GM10248 (cell line): ENCODE data around the gene IFI6.
A peak's percentile ranks its signal among the peaks of the same experiment; 100 is the strongest.
"Not testable (repeated sequence)": the region's sequence is repeated elsewhere in the genome, so short reads cannot be mapped to it uniquely, and the experiment has no call there.

Experiments used
- CTCF ChIA-PET: fragments of 300-600 bp; sonication (Branson Sonifier 250); formaldehyde crosslinking; extraction: SDS; loops from one replicate; lab custom pipeline; 2021; ENCODE audit warnings: antibody characterized with exemption; lab: Yijun Ruan, JAX
- POLR2A ChIA-PET: fragments of 350-650 bp; sonication (Branson Sonifier 250); formaldehyde crosslinking; extraction: SDS; loops from one replicate; lab custom pipeline; 2020; ENCODE audit warnings: antibody characterized with exemption; lab: Yijun Ruan, JAX
- DNase-seq: peaks from one replicate; pipeline ENCODE4 v3.0.0; 2012; ENCODE audit errors: extremely low spot score
- CTCF ChIP-seq: IDR thresholded peaks from 2 replicates; pipeline ENCODE4 v1.5.1; 2012; ENCODE audit warnings: mild to moderate bottlenecking, low read depth; ENCODE audit errors: extremely low read depth, missing control alignments, control extremely low read depth

IFI6 gene

GRCh38 chr1:27633640-27634176 is 38.3 kb downstream of the IFI6 start:
- POLR2A ChIA-PET = no interaction called here
- TF ChIP-seq CTCF = no peak
- DNase-seq = no peak
- CTCF ChIA-PET = no interaction called here

GRCh38 chr1:27633298-27633610 is 38.7 kb downstream of the IFI6 start:
- DNase-seq = no peak
- ChIA-PET CTCF (interaction anchor here (1.0 to 1.4 kb wide), 2 partner anchors 11 to 25 kb away, joined by 3 to 4 read pairs; no protein-coding TSS in a partner anchor), POLR2A (no interaction called here)
- no peak for TF ChIP-seq CTCF

GRCh38 chr1:27632387-27633297 is 39.4 kb downstream of the IFI6 start:
- DNase-seq = peak; percentile 67
- no peak for TF ChIP-seq CTCF
- CTCF ChIA-PET = interaction anchor here (1.0 to 5.1 kb wide), 3 partner anchors 11 to 30 kb away, joined by 3 to 27 read pairs (median 4); no protein-coding TSS in a partner anchor
- POLR2A ChIA-PET = interaction anchor here (0.5 to 1.3 kb wide), 2 partner anchors 12 to 697 kb away, joined by 3 to 4 read pairs; no protein-coding TSS in a partner anchor

GRCh38 chr1:27630859-27631491 is 41.0 kb downstream of the IFI6 start:
- ChIA-PET CTCF (interaction anchor here (1.1 to 5.1 kb wide), 12 partner anchors 13 to 74 kb away, joined by 3 to 27 read pairs (median 9); no protein-coding TSS in a partner anchor), POLR2A (interaction anchor here (1.3 kb wide), 1 partner anchor 11 kb away, joined by 4 read pairs; no protein-coding TSS in a partner anchor)
- DNase-seq = no peak
- no peak for TF ChIP-seq CTCF

GRCh38 chr1:27628712-27629111 is 43.3 kb downstream of the IFI6 start:
- TF ChIP-seq CTCF = no peak
- ChIA-PET CTCF (interaction anchor here (0.7 to 5.1 kb wide), 10 partner anchors 10 to 72 kb away, joined by 3 to 27 read pairs (median 9); no protein-coding TSS in a partner anchor), POLR2A (interaction anchor here (0.6 to 2.1 kb wide), 7 partner anchors 12 to 517 kb away, joined by 3 to 6 read pairs (median 4); no protein-coding TSS in a partner anchor)
- no peak for DNase-seq

- DNase-seq = not testable (repeated sequence)
- ChIA-PET CTCF (interaction anchor here (0.8 to 5.1 kb wide), 6 partner anchors 10 to 35 kb away, joined by 3 to 27 read pairs (median 8); no protein-coding TSS in a partner anchor), POLR2A (interaction anchor here (0.6 to 1.5 kb wide), 5 partner anchors 11 to 516 kb away, joined by 3 to 5 read pairs (median 4); no protein-coding TSS in a partner anchor)
These were observed 44.3 kb downstream of the IFI6 start for GRCh38 chr1:27627733-27628132.
